ENCODE measurements around the gene NKAIN2.

NKAIN2 gene

GRCh38 chr6:123830120-123830519 lies 26.5 kb downstream of the NKAIN2 start:
- Histone ChIP-seq H3K9me2 (replicated peaks; ENCODE audit: insufficient read depth, low read length) (no peaks in the 10 kb centered on the region), H3K4me1 (ENCODE audit: low read length) (no peaks in the 10 kb centered on the region), H3K9me3 (replicated peaks; ENCODE audit: insufficient read depth, low read length) (no peaks in the 10 kb centered on the region), H3K9ac (ENCODE audit: low read length) (no peak overlapping the region), H3K4me2 (ENCODE audit: low read depth, low read length) (no peak overlapping the region), H3F3A (ENCODE audit: insufficient read depth, low read length) (no peaks in the 10 kb centered on the region), H4K20me1 (ENCODE audit: insufficient read depth, low read length) (no peaks in the 10 kb centered on the region), H3K79me2 (ENCODE audit: low read length) (no peaks in the 10 kb centered on the region), H3K36me3 (replicated peaks; ENCODE audit: insufficient read depth, low read length) (no peaks in the 10 kb centered on the region), H2AFZ (ENCODE audit: low read length) (no peak overlapping the region), H3K27ac (ENCODE audit: low read length) (no peak overlapping the region), H3K4me3 (ENCODE audit: low read length) (no peak overlapping the region), H3K27me3 (replicated peaks; ENCODE audit: insufficient read depth, low read length) (no peaks in the 10 kb centered on the region)
- DNase-seq, result no peak
- TF ChIP-seq EZH2 (optimal IDR thresholded peaks at IDR 0.05; ENCODE audit: low read depth, low read length) (no peak), EZH2phosphoT487 (IDR thresholded peaks at IDR 0.05; ENCODE audit: low read length) (no peak)
- TF ChIP-seq, protein P1, sequence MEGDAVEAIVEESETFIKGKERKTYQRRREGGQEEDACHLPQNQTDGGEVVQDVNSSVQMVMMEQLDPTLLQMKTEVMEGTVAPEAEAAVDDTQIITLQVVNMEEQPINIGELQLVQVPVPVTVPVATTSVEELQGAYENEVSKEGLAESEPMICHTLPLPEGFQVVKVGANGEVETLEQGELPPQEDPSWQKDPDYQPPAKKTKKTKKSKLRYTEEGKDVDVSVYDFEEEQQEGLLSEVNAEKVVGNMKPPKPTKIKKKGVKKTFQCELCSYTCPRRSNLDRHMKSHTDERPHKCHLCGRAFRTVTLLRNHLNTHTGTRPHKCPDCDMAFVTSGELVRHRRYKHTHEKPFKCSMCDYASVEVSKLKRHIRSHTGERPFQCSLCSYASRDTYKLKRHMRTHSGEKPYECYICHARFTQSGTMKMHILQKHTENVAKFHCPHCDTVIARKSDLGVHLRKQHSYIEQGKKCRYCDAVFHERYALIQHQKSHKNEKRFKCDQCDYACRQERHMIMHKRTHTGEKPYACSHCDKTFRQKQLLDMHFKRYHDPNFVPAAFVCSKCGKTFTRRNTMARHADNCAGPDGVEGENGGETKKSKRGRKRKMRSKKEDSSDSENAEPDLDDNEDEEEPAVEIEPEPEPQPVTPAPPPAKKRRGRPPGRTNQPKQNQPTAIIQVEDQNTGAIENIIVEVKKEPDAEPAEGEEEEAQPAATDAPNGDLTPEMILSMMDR (IDR thresholded peaks at IDR 0.05; ENCODE audit: low read length), result no peak

DNA sequence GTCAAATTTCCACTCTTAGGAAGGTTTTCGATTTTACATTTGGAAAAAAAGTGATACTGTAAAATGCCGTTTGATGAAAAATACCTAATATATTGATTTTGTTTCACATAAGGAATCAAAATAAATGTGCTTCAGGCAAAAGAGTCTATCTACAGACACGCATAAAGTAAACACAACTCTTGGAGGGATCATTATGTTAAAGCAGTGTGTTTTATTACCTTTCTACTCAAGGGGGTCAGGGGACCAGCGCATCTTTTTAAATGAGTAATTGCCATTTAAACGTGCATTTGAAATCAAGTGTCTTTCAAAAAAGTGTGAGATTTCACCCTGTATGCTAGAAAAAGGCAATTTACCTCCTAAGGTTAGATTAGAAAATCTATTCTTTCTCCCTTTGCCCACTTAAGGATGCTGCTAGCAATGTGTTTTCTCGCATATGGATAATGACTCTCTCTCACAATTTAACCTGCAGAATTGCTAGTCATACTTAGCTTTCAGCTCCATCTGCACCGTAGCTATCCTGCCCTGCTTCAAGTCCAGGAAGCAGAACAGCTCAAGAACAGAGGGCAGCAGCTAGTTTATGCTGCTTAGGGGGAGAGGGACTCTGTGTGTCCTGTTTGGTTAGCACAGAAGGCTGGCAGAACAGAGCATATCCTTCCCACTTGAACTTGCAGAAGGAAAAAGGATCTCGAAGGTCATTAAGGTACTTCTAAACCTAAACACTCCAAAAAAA lies 35.0 kb downstream of the NKAIN2 start:
- no peak overlapping the region for H2AFZ ChIP-seq (ENCODE audit: low read length)
- no peaks in the 10 kb centered on the region for H3K36me3 ChIP-seq (replicated peaks; ENCODE audit: insufficient read depth, low read length)
- no peaks in the 10 kb centered on the region for H4K20me1 ChIP-seq (ENCODE audit: insufficient read depth, low read length)
- no peaks in the 10 kb centered on the region for H3K79me2 ChIP-seq (ENCODE audit: low read length)
- no peaks in the 10 kb centered on the region for H3F3A ChIP-seq (ENCODE audit: insufficient read depth, low read length)
- no peaks in the 10 kb centered on the region for H3K4me1 ChIP-seq (ENCODE audit: low read length)
- no peaks in the 10 kb centered on the region for H3K9me2 ChIP-seq (replicated peaks; ENCODE audit: insufficient read depth, low read length)
- no peak for DNase-seq
- H3K4me2 ChIP-seq (ENCODE audit: low read depth, low read length), result no peak overlapping the region
- no peaks in the 10 kb centered on the region for H3K27me3 ChIP-seq (replicated peaks; ENCODE audit: insufficient read depth, low read length)
- no peak overlapping the region for H3K27ac ChIP-seq (ENCODE audit: low read length)
- TF ChIP-seq EZH2phosphoT487 (IDR thresholded peaks at IDR 0.05; ENCODE audit: low read length) (no peak), EZH2 (optimal IDR thresholded peaks at IDR 0.05; ENCODE audit: low read depth, low read length) (no peak)
- TF ChIP-seq, protein P1 (IDR thresholded peaks at IDR 0.05; ENCODE audit: low read length), result no peak
- no peak overlapping the region for H3K4me3 ChIP-seq (ENCODE audit: low read length)
- no peaks in the 10 kb centered on the region for H3K9me3 ChIP-seq (replicated peaks; ENCODE audit: insufficient read depth, low read length)
- no peak overlapping the region for H3K9ac ChIP-seq (ENCODE audit: low read length)

DNA sequence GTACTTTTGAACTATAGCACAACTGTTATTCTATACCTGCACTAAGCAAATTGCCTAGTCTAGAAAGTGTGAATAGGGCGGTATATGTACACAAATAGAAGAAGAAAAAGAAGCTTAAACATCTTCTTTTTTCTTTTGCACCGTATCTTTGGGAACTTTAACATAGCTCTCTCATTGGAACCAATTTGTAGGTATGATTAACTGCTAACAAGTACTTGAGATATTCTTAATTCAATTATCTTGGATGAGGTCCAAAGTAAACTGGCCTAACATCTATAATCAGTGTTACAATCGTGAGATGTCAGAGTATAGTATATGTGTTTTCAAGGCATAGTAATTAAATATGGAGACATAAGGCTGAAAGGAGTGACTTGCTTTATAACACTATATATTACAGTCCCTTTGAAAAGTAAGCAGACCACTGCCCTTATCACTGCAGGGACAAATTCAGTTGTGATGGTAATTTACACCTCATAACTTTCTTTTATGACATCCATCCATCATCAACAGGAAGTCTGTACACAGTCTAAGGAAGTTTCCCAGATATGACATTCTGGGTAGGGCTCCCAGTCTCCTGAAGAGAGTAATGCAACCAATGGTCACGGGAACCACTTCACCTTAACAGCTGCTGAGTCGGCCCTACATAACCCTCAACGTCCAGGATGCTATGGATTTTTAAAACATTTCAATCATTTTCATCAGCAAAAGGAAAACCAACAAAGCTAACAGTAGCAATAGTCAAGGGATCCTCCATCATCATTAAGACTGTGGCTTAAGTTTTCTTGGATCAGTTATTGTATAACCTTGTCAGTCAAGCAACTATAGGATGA lies 37.6 kb downstream of the NKAIN2 start:
- Histone ChIP-seq H2AFZ (ENCODE audit: low read length) (no peak overlapping the region), H3K9me3 (replicated peaks; ENCODE audit: insufficient read depth, low read length) (no peaks in the 10 kb centered on the region), H3K79me2 (ENCODE audit: low read length) (no peaks in the 10 kb centered on the region), H3K27ac (ENCODE audit: low read length) (no peak overlapping the region), H3K9me2 (replicated peaks; ENCODE audit: insufficient read depth, low read length) (no peaks in the 10 kb centered on the region), H3K4me3 (ENCODE audit: low read length) (no peak overlapping the region), H3K27me3 (replicated peaks; ENCODE audit: insufficient read depth, low read length) (no peaks in the 10 kb centered on the region), H3K36me3 (replicated peaks; ENCODE audit: insufficient read depth, low read length) (no peaks in the 10 kb centered on the region), H3F3A (ENCODE audit: insufficient read depth, low read length) (no peaks in the 10 kb centered on the region), H3K4me1 (ENCODE audit: low read length) (no peaks in the 10 kb centered on the region), H4K20me1 (ENCODE audit: insufficient read depth, low read length) (no peaks in the 10 kb centered on the region), H3K9ac (ENCODE audit: low read length) (no peak overlapping the region), H3K4me2 (ENCODE audit: low read depth, low read length) (no peak overlapping the region)
- DNase-seq, result no peak
- no peak for TF ChIP-seq EZH2phosphoT487 (IDR thresholded peaks at IDR 0.05; ENCODE audit: low read length)
- TF ChIP-seq, protein P1 (IDR thresholded peaks at IDR 0.05; ENCODE audit: low read length), result no peak
- TF ChIP-seq EZH2 (optimal IDR thresholded peaks at IDR 0.05; ENCODE audit: low read depth, low read length), result no peak
